ENCODE data around the gene DUT.

The DUT gene

GRCh38 chr15:48355377-48355776, 24.1 kb downstream of the DUT start:
- Histone ChIP-seq H3K4me3 (no peak overlapping the region), H3K27ac (peak overlapping the region in 1 of 2 donors; percentile 21)
- no peak for TF ChIP-seq CTCF (IDR thresholded peaks at IDR 0.05)
- DNase-seq (ENCODE audit: low spot score) = no peak

- H3K27ac ChIP-seq = peak overlapping the region in 1 of 2 donors; percentile 29
- DNase-seq (ENCODE audit: low spot score) = no peak
- H3K4me3 ChIP-seq = no peak overlapping the region
- TF ChIP-seq CTCF (IDR thresholded peaks at IDR 0.05) = peak; percentile 52
These were observed 27.3 kb downstream of the DUT start for GRCh38 chr15:48358229-48359152.

- no peak for TF ChIP-seq CTCF (IDR thresholded peaks at IDR 0.05)
- H3K4me3 ChIP-seq = no peak overlapping the region
- no peak for DNase-seq (ENCODE audit: low spot score)
- H3K27ac ChIP-seq = no peak overlapping the region
These were observed 29.6 kb downstream of the DUT start for GRCh38 chr15:48360841-48361240.

GRCh38 chr15:48361685-48362084, 30.5 kb downstream of the DUT start:
- no peak for TF ChIP-seq CTCF (IDR thresholded peaks at IDR 0.05)
- DNase-seq (ENCODE audit: low spot score) = no peak
- Histone ChIP-seq H3K27ac (no peak overlapping the region), H3K4me3 (no peak overlapping the region)

GRCh38 chr15:48363474-48363873, 32.2 kb downstream of the DUT start:
- Histone ChIP-seq H3K4me3 (no peak overlapping the region), H3K27ac (no peak overlapping the region)
- DNase-seq (ENCODE audit: low spot score) = no peak
- no peak for TF ChIP-seq CTCF (IDR thresholded peaks at IDR 0.05)

- no peak for TF ChIP-seq CTCF (IDR thresholded peaks at IDR 0.05)
- no peak overlapping the region for H3K4me3 ChIP-seq
- DNase-seq (ENCODE audit: low spot score) = no peak
- H3K27ac ChIP-seq = no peak overlapping the region
These were observed 34.3 kb downstream of the DUT start for GRCh38 chr15:48365575-48365974.

Data from coronary artery (tissue), 2 donors.